NCI-H524 treated with DMSO at 0.1 percent for 48 hours (cell line): ENCODE measurements around the gene RASSF1.
"Not testable (repeated sequence)": the region's sequence is repeated elsewhere in the genome, so short reads cannot be mapped to it uniquely, and the experiment has no call there.

Experiments
- DNase-seq: peaks from one replicate; lab custom pipeline; 2025; lab: John Stamatoyannopoulos, UW

The RASSF1 gene

DNA sequence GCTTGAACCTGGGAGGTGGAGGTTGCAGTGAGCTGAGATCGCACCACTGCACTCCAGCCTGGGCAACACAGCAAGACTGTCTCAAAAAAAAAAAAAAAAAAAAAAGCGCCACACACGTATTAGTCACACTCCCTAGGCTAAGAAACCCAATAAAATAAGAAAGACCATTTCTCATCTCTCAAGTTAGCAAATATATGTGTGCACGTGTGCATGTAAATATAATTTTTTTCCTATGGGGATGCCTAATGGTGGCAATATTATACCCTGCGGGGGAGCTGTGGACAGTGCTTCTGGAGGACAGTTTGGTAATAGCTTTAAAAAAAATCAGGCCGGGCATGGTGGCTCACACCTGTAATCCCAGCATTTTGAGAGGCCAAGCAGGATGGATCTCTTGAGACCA, 56.5 kb downstream of the RASSF1 start:
- DNase-seq, result not testable (repeated sequence)
